ENCODE measurements around the gene RPL13A.

GRCh38 chr19:49441960-49442350 lies 45.5 kb upstream of the RPL13A start:
- TF ChIP-seq GATA3 (IDR thresholded peaks at IDR 0.05; ENCODE audit: low read depth, low read length) = no peak
- TF ChIP-seq GATA2 (IDR thresholded peaks at IDR 0.05; ENCODE audit: low read depth, low read length) = no peak
